Cardiac muscle cell (in vitro differentiated cells and primary cell): ENCODE results near the gene LIPN. TPM values are rescaled to one million over a fixed set of nuclear protein-coding genes. Genes with fewer than 3 reads are reported as not detected.
A peak's percentile ranks its signal among the peaks of the same experiment; 100 is the strongest.

ENCODE experiments used
- DNase-seq, 2 donors: peaks; one replicate each; pipeline versions ENCODE4 v3.0.0 to v3.0.0-alpha.2; 2010 to 2017; ENCODE audit warnings: low read depth in 1 of 2, low spot score in 1 of 2
- H3K27ac ChIP-seq: fragments of 200-600 bp; sonication (generic); 2 replicates; pipeline ENCODE4 v1.5.1; 2016
- H3K27me3 ChIP-seq: fragments of 200-600 bp; sonication (generic); 2 replicates; pipeline ENCODE4 v1.6.0; 2016; ENCODE audit warnings: control low read depth
- H3K36me3 ChIP-seq: fragments of 200-600 bp; sonication (generic); 2 replicates; pipeline ENCODE4 v1.5.1; 2016; ENCODE audit warnings: control low read depth
- H3K4me1 ChIP-seq: fragments of 200-600 bp; sonication (generic); 2 replicates; pipeline ENCODE4 v1.8.1; 2017; ENCODE audit warnings: low read depth, mild to moderate bottlenecking, mixed run types
- H3K4me3 ChIP-seq: fragments of 200-600 bp; sonication (generic); 2 replicates; pipeline ENCODE4 v1.5.1; 2016; ENCODE audit warnings: mild to moderate bottlenecking
- H3K9me3 ChIP-seq: fragments of 200-600 bp; sonication (generic); 2 replicates; pipeline ENCODE4 v1.5.1; 2017; ENCODE audit warnings: low read depth, mild to moderate bottlenecking, control low read depth
- CTCF ChIP-seq: IDR thresholded peaks from 2 replicates; pipeline ENCODE4 v1.5.1; 2012; ENCODE audit warnings: low read depth, mild to moderate bottlenecking, low read length
- polyA plus RNA-seq: library from polyadenylated mRNA; unstranded; fragments of >200 nt; fragmentation: Nextera tagmentation; extraction: Ambion mirVana; gene quantifications from 2 replicates; pipeline ENCODE4 v1.2.1, GENCODE V29; 2016
- total RNA-seq: library from RNA; depleted of rRNA; stranded (reverse); fragments of >200 nt; gene quantifications from 2 replicates; pipeline ENCODE4 v1.2.3, GENCODE V29; 2016

LIPN gene
- not detected in 2 replicates for total RNA-seq
- polyA plus RNA-seq, result not detected in 2 replicates

- no peak within 1 kb of the TSS for H3K27ac ChIP-seq
Measured at GRCh38 chr10:88759366-88760101, at the start of gene LIPN. TSS of gene LIPN (plus strand) at chr10:88760020. CDS start at chr10:88761406, 1,386 bp downstream.

GRCh38 chr10:88715517-88715916 lies 44.3 kb upstream of the LIPN start:
- no peak overlapping the region for H3K4me3 ChIP-seq
- H3K9me3 ChIP-seq, result no peaks in the 10 kb centered on the region
- no peaks in the 10 kb centered on the region for H3K4me1 ChIP-seq
- H3K36me3 ChIP-seq, result no peaks in the 10 kb centered on the region
- TF ChIP-seq CTCF, result no peak
- no peak overlapping the region for H3K27ac ChIP-seq
- H3K27me3 ChIP-seq, result no peaks in the 10 kb centered on the region
- DNase-seq, result no peak

More at GRCh38 chr10:88759366-88760101, at the start of gene LIPN:
- Histone ChIP-seq H3K9me3 (no peaks in the 10 kb centered on the region), H3K4me3 (no peak within 1 kb of the TSS), H3K27me3 (no peaks in the 10 kb centered on the region), H3K36me3 (no peaks in the 10 kb centered on the region), H3K4me1 (peaks cover 16% of the 10 kb centered on the region)
- TF ChIP-seq CTCF, result no peak
- no peak for DNase-seq

- Histone ChIP-seq H3K4me1 (no peaks in the 10 kb centered on the region), H3K27ac (no peak overlapping the region), H3K9me3 (no peaks in the 10 kb centered on the region), H3K36me3 (no peaks in the 10 kb centered on the region), H3K4me3 (no peak overlapping the region), H3K27me3 (peaks cover 7% of the 10 kb centered on the region)
- DNase-seq, result no peak
- TF ChIP-seq CTCF, result no peak
Measured at GRCh38 chr10:88721392-88721791, 38.4 kb upstream of the LIPN start.

GRCh38 chr10:88725798-88726197 lies 34.0 kb upstream of the LIPN start:
- TF ChIP-seq CTCF, result no peak
- H3K27ac ChIP-seq, result no peak overlapping the region
- no peaks in the 10 kb centered on the region for H3K9me3 ChIP-seq
- peaks cover 4% of the 10 kb centered on the region for H3K4me1 ChIP-seq
- no peak for DNase-seq
- no peaks in the 10 kb centered on the region for H3K36me3 ChIP-seq
- no peak overlapping the region for H3K4me3 ChIP-seq
- peaks cover 7% of the 10 kb centered on the region for H3K27me3 ChIP-seq

- no peaks in the 10 kb centered on the region for H3K9me3 ChIP-seq
- H3K4me3 ChIP-seq, result no peak overlapping the region
- peaks cover 4% of the 10 kb centered on the region for H3K4me1 ChIP-seq
- no peaks in the 10 kb centered on the region for H3K36me3 ChIP-seq
- TF ChIP-seq CTCF, result peak; percentile 28
- DNase-seq, result peak in 1 of 2 donors; percentile 17
- H3K27me3 ChIP-seq, result peaks cover 7% of the 10 kb centered on the region
- H3K27ac ChIP-seq, result no peak overlapping the region
Measured at GRCh38 chr10:88728107-88728763, 31.6 kb upstream of the LIPN start.
